Natural killer cell treated with Interleukin-12 subunit alpha and Interleukin-12 subunit beta and Interleukin-15 and Interleukin-18, amount 100 ng/mL, for 72 hours (primary cell): ENCODE results near the gene PNPLA5. TPM values are rescaled to one million over a fixed set of nuclear protein-coding genes. Genes with fewer than 3 reads are reported as not detected.

Experiments
- ATAC-seq, 2 donors: fragments of 150-1000 bp; cut with Tn5 transposase in 1 of 2; sonication (Bioruptor Pico), chemical (Tn5 transposase) in 1 of 2; 2 replicates each; pipeline ENCODE4 v1.10.0; 2021
- DNase-seq: peaks from one replicate; pipeline ENCODE4 v3.0.0; 2022; ENCODE audit warnings: low spot score
- H3K27ac Mint-ChIP-seq, 2 donors: 1 replicate in 1 of 2; 2 replicates in 1 of 2; pipeline ENCODE4 v1.8.0; 2022; ENCODE audit warnings: mixed read lengths in 2 of 2, mild to moderate bottlenecking in 1 of 2, moderate library complexity in 1 of 2
- H3K27me3 Mint-ChIP-seq, 2 donors: 1 replicate in 1 of 2; 2 replicates in 1 of 2; pipeline ENCODE4 v1.8.0; 2022; ENCODE audit warnings: mixed read lengths in 2 of 2
- H3K36me3 Mint-ChIP-seq: one replicate; pipeline ENCODE4 v1.8.0; 2022; ENCODE audit warnings: mixed read lengths
- H3K4me1 Mint-ChIP-seq, 2 donors: 1 replicate in 1 of 2; 2 replicates in 1 of 2; pipeline ENCODE4 v1.8.0; 2022; ENCODE audit warnings: low read depth in 2 of 2, mixed read lengths in 2 of 2, mild to moderate bottlenecking in 1 of 2
- H3K4me3 Mint-ChIP-seq: one replicate; pipeline ENCODE4 v1.8.0; 2022; ENCODE audit warnings: mixed read lengths
- H3K9me3 Mint-ChIP-seq: 2 replicates; pipeline ENCODE4 v1.8.0; 2022; ENCODE audit warnings: mixed read lengths
- total RNA-seq, 2 donors: library from RNA; stranded (reverse); gene quantifications; one replicate each; pipeline ENCODE4 v1.2.3, GENCODE V29; 2022

Gene PNPLA5
- total RNA-seq, 2 donors from 2014 or later, result not detected

DNA sequence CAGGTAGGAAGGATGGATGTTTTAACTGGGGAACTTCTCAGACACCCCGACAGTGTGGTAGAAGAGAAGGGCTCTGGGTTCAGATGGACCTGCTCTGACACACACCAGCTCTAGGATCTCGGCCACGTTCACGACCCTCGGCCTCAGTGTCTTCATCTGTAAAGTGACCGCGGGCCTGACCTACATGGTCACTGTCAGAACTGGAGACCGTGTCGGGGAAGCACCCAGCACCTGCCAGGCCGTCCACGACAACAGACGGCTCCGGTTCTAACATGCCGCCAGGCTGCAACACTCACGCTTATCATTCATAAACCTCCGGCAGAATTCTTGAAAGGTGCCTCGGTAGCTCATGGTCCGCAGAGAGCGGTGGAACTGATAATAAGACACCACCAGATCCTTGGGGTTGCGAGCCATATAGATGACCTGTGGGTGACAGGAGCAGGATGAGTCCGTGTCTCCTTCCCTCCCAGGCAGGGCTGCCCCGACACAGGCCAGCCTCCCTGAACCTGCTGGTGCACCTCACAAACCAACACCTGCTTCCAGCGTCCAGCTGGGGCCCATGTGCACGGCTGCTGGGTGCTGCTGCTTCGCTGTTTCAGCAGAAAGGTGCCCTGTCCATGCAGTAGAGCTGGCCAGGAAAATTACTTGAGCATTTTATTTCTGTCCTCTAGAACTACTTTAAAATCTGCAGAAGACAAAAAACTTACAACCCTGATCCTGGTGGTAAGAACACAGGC, 53.1 kb downstream of the PNPLA5 start:
- DNase-seq, result no peak

DNA sequence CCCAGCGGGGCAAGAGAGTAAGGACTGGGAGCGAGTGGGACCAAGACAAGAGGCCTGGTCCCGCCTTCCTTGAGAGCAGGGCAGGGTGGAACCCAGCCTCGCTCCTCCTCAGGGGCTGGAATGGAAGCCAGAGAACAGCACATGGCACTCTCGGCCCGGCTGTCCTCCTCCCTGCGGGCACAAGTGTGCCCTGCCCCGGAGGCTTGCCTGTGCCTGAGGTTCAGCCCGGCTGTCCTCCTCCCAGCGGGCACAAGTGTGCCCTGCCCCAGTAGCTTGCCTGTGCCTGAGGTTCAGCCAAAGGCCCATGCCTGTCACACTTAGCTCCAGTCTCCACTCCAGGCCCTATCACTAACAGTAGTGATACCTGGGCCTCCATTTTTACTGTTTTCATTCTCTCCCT, 53.7 kb downstream of the PNPLA5 start:
- H3K36me3 Mint-ChIP-seq, result no peaks in the 10 kb centered on the region
- H3K4me3 Mint-ChIP-seq, result no peak overlapping the region
- H3K27me3 Mint-ChIP-seq, result no peaks in the 10 kb centered on the region
- no peaks in the 10 kb centered on the region for H3K4me1 Mint-ChIP-seq
- H3K27ac Mint-ChIP-seq, result no peak overlapping the region
- no peaks in the 10 kb centered on the region for H3K9me3 Mint-ChIP-seq
- ATAC-seq (peak in 1 of 2 donors; percentile 12), DNase-seq (no peak)

More for the DNA sequence above, 53.1 kb downstream of the PNPLA5 start:
- H3K27me3 Mint-ChIP-seq, result no peaks in the 10 kb centered on the region
- no peak overlapping the region for H3K4me3 Mint-ChIP-seq
- no peaks in the 10 kb centered on the region for H3K36me3 Mint-ChIP-seq
- H3K27ac Mint-ChIP-seq, result no peak overlapping the region
- H3K4me1 Mint-ChIP-seq, result no peaks in the 10 kb centered on the region
- no peaks in the 10 kb centered on the region for H3K9me3 Mint-ChIP-seq
- ATAC-seq, result no peak

DNA sequence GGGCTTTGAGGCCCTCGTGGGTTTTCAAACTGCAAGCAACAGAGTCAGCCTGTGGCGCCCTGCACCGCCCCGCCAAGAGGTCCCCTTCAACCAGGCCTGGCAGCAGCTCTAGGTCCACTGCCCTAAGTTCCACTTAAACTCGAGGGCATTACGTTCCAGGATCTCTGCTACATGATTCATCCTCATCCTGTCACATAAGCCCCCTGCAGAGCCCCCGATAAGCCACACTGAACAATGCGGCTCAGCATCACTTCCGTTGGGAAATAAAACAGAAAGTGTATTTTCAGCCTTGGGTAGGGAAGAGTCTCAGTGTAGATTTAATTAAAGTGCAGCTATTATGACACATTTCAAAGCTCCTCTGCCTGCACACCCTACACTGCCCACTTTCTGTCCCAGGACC, 54.1 kb downstream of the PNPLA5 start:
- Mint-ChIP-seq H3K36me3 (no peaks in the 10 kb centered on the region), H3K4me3 (no peak overlapping the region), H3K27ac (no peak overlapping the region), H3K4me1 (no peaks in the 10 kb centered on the region), H3K27me3 (peaks cover 0 to 3% of the 10 kb centered on the region in 2 donors), H3K9me3 (no peaks in the 10 kb centered on the region)
- DNase-seq (no peak), ATAC-seq (no peak)

DNA sequence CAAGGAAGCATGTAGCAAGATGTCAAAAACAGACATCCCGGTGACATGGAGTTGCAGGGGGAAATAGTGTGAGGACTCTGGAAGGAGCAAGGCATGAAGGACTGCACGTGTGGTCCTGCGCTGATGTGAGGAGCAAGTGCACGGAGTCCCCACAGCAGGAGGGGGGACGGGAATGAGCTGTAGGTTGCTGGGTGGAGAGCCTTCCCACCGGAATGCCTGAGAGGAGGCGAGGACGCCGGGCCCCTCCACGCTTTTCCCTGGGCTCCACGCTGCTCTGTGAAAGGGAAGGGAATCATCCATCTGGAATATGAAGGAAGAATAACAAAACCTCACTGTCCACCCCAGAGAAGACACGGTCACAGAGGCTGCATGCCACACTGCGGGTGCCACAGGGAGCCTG, 56.1 kb downstream of the PNPLA5 start:
- DNase-seq (no peak), ATAC-seq (no peak)
- H3K4me3 Mint-ChIP-seq, result no peak overlapping the region
- H3K4me1 Mint-ChIP-seq, result no peaks in the 10 kb centered on the region
- no peak overlapping the region for H3K27ac Mint-ChIP-seq
- H3K27me3 Mint-ChIP-seq, result peaks cover 0 to 3% of the 10 kb centered on the region in 2 donors
- H3K36me3 Mint-ChIP-seq, result no peaks in the 10 kb centered on the region
- H3K9me3 Mint-ChIP-seq, result no peaks in the 10 kb centered on the region

DNA sequence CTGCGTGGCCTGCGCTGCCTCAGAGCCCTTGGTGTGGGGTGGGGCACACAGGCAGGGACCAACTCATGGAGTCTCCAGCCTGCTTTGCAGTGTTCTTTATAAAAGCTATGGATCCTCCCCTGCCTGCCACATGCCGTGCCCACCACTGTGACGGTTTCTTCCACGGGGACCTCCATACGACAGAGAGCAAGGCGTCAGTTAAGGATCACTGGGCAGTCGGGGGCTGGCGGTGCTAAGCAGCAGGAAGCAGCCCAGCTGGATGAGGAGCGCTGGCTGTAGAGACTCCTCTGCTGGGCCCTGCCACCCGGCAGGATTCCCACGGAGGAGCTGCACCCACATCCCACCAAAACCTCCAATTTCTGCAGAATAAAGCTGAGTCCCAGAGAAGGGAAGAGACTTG, 56.6 kb downstream of the PNPLA5 start:
- H3K4me3 Mint-ChIP-seq, result no peak overlapping the region
- DNase-seq (no peak), ATAC-seq (no peak)

DNA sequence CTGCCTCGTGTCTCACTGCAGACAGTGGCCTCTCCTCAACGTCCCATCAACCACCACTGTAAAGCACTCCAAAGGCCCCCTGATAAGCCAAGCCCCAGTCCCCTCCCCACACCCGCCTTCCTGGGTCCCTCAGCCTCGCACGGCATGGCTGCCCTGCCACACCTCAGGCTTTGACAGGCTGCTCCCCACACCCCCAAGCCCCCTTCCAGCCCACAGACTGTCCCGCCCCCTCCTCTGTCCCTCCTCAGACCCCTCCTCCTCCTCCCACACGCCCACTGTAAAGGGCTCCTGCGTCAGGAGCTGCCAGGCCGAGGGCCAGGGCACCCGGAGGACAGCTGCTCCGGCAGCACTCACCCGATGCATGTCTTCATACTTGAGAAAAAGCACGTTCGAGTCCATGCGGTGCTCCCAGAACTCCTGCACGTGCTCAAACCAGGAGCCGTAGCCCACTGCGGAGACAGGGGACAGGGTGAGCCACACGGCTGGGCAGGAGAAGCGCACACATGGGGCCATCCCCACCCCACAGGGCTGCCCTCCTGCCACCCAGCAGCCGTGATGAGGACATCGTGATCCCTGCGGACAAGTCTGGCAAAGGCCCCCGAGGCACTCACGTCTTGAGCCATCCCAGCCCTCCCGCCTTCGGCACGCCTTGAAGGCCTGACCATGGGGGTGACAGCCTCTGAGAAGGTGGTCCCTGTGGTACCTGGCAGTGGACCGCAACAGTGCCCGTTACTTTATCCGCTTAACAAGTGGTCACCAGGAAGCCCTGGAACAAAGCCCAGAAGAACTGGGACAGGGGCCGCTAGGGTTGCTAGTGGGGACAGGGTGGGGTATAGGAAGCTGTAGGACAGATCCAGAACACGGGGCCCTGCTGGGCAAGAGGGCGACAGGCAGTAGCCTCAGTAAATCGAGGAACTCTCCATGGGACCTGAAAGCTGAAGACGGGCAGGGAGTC, 58.2 kb downstream of the PNPLA5 start:
- Mint-ChIP-seq H3K27me3 (peaks cover 0 to 3% of the 10 kb centered on the region in 2 donors), H3K4me3 (no peak overlapping the region), H3K4me1 (no peaks in the 10 kb centered on the region), H3K27ac (no peak overlapping the region), H3K9me3 (no peaks in the 10 kb centered on the region), H3K36me3 (no peaks in the 10 kb centered on the region)
- ATAC-seq (no peak), DNase-seq (no peak)

More for the DNA sequence above, 56.6 kb downstream of the PNPLA5 start:
- no peak overlapping the region for H3K27ac Mint-ChIP-seq
- no peaks in the 10 kb centered on the region for H3K4me1 Mint-ChIP-seq
- H3K9me3 Mint-ChIP-seq, result no peaks in the 10 kb centered on the region
- peaks cover 0 to 3% of the 10 kb centered on the region in 2 donors for H3K27me3 Mint-ChIP-seq
- no peaks in the 10 kb centered on the region for H3K36me3 Mint-ChIP-seq

DNA sequence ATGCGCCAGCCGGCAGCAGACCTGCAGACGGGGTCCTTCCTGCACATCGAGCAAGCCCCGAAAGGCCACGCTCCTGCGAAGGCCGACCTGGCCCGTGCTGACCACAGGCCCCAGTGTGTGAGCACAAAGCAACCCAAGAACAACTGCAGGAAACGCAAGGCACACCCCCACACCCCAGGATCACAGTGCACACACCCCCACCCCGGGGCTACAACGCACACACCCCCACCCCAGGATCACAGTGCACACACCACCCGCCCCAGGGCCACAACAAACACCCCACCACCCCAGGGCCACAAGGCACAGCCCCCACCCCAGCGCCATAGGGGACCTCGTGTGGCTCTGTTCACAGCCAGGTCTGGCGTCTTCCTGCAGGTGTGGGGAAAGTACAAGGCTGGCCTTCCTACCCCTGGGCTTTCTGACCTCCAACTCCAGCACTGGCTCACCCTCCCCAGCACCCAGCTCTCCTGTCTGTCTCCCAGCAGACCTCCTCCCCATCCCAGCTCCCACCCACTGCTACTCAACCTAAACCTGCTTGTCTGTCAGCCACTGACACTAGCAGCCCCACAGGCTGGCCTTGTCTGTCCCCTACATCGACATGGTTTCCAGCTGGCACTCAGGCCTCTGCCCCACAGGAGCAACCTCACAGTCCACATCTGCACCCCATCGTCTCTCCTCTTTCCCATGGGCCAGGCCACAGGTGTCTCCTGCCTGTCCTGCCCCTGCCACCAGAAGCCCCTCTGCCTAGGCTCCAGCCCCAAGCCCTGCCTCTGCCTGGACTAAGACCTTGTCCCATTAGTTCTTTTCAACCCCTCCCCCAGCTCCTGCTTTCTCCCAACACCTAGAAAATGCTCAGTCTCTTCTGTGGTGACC, 59.2 kb downstream of the PNPLA5 start:
- peaks cover 0 to 3% of the 10 kb centered on the region in 2 donors for H3K27me3 Mint-ChIP-seq
- ATAC-seq (peak in 1 of 2 donors; percentile 22), DNase-seq (no peak)
- H3K4me3 Mint-ChIP-seq, result no peak overlapping the region
- no peak overlapping the region for H3K27ac Mint-ChIP-seq
- no peaks in the 10 kb centered on the region for H3K4me1 Mint-ChIP-seq
- no peaks in the 10 kb centered on the region for H3K36me3 Mint-ChIP-seq
- no peaks in the 10 kb centered on the region for H3K9me3 Mint-ChIP-seq

DNA sequence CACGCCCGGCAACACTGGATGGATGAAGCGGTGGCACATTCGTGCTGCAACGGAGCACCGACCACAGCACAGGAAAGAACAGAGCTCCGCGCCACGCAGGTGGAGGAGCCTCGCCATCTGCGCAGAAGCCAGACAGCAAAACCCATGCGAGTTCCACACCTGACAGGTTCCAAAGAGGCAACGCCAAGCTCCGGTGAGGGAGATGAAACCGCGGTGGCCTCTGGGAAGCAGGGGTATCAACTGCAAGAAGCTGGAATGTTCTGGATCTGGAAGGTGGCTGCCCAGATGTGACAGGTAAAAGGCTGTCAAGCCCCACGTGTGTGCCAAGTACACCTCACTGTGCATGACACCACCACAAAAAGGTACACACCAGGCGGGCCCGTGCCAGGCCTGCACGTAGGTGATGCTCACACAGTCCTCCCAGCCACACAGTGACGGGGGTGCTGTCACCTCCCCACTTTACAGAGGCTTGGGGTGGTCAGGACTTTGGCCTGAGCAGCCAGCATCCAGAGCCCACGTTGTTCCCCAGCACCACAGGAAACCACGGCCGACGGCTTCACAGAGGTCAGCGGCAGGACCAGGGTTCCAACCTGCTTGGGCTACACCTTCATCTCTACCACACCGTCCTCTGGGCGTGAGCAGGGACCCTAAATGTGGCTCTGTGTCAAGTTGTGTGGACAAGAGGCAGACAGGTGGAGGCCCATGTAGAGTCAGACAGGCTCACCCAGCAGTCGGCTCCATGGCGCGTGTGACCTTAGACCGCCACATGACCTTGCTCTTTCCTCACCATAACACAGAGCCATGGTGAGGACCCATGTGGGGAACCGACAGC, 60.0 kb downstream of the PNPLA5 start:
- Mint-ChIP-seq H3K27me3 (peaks cover 0 to 3% of the 10 kb centered on the region in 2 donors), H3K4me3 (no peak overlapping the region), H3K4me1 (no peaks in the 10 kb centered on the region), H3K27ac (no peak overlapping the region), H3K9me3 (no peaks in the 10 kb centered on the region), H3K36me3 (no peaks in the 10 kb centered on the region)
- no peak for ATAC-seq
- DNase-seq, result no peak

DNA sequence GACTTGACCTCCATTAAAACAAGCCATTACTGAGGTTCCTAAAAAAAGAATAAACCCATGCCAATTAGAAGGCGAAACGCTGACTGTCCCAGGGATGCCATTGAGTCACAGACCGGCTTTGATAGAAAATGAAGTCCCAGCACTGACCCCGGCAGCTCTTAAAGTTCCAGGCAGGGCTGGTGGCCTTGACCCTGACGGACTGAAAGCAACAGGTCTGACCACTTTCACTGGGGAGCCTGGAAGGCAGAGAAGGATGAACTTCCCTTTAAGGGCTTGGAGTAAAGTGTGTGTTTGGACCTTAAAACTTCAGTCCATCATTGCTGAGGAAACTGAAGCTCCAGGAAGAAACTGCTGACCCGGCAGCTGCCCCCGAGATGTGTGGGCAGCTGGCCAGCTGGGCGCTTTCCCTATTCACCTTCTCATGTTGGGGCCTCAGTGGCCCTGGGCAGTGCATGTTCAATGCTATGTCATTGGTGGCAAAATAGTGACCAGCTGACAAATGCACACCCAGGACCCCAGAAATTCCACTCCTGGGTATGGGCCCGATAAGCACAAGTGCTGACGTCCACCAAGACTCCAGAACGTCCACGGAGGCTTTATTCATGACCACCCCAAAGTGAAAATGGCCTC, 60.8 kb downstream of the PNPLA5 start:
- Mint-ChIP-seq H3K36me3 (no peaks in the 10 kb centered on the region), H3K4me3 (no peak overlapping the region), H3K9me3 (no peaks in the 10 kb centered on the region), H3K4me1 (no peaks in the 10 kb centered on the region), H3K27ac (no peak overlapping the region), H3K27me3 (peaks cover under 1 to 3% of the 10 kb centered on the region in 2 donors)
- ATAC-seq (no peak), DNase-seq (no peak)

DNA sequence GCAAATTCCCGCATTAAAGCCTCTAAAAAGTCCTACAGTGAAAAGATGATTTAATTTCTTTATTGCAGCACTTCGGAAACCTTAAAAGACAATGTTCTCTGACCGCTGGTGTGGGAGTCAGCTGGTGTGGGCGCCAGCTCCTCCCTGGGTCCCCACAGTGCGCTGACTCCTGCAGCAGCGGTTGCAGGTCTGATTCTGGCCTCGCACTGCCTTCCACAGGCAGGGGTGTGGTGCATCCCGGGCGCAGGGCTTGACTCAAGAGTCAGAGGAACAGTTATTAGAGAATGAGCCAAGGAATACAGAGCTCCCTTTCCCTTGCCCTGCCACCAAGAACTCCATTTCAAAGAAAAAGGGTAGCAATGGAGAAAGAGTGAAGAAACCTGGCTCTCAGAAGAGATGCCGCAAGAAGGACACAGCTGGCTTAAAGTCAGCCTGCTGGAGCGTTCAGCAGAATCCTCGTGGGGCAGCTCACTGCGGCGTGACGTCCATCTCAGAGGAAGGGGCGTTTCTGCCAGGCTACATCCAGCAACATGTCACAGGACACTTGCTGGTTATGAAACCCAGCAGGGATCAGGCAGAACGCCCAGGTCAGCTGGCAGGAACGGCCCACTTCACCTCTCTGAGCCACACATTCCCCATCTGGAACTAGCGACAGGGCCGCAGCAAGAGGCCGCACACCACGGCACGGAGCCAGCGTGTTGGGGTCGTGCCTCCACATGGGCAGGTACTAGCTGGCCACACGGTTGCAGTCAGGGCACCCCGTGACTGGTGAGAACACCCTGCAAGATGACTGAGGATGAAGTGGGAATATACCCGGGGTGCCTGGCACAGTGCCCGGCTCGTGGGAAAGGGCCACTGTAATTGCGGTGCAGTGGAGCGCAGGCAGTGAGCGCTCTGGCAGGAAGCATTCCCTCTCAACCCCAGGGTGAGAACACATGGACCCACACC, 61.6 kb downstream of the PNPLA5 start:
- Mint-ChIP-seq H3K36me3 (no peaks in the 10 kb centered on the region), H3K4me3 (no peak overlapping the region), H3K27me3 (peaks cover 3 to 9% of the 10 kb centered on the region in 2 donors), H3K27ac (no peak overlapping the region), H3K9me3 (no peaks in the 10 kb centered on the region), H3K4me1 (no peaks in the 10 kb centered on the region)
- ATAC-seq (peak in 1 of 2 donors; percentile 16), DNase-seq (no peak)
